NCI-H345 treated with DMSO at 0.1 percent for 48 hours (cell line): ENCODE measurements around the gene ADORA1.

Experiments
- DNase-seq: peaks from one replicate; lab custom pipeline; 2025; ENCODE audit not compliant: unreplicated experiment; lab: John Stamatoyannopoulos, UW

ADORA1 gene

DNA sequence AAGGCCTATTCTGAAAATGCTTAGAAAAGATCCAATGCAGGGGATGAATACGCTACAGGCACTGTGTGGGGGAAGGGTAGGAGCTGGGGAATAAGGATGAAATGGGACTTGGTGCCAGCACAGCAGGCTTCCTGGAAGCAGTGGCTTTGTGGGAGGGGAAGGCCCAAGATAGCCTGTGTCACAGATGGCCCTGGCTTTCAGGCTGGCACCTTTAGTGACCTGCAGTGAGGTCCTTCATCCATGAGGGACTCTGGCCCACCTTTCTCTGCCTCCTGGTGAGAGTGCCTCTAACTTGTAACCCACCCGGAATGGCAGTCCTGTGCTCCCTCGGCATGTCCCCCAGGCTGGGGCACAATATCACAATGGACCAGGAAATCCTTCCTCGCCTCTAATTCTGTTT, 58.1 kb downstream of the ADORA1 start:
- DNase-seq: no peak

DNA sequence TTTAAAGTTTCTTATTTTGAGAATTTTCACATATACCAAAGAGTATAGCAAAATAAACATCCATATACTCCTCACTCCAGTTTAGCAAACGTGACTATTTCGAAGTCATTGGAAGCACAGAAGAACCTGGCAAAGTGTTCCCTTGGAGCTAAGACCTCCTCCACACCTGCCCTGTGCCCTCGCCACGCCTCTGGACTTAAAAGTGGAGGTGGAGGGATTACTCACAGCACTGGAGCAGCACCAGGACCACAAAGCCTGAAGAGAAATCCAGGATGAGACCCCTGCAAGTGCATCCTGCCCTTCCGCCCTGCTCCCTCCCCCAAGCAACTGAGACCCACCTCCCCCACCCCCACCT, 58.5 kb downstream of the ADORA1 start:
- no peak for DNase-seq

DNA sequence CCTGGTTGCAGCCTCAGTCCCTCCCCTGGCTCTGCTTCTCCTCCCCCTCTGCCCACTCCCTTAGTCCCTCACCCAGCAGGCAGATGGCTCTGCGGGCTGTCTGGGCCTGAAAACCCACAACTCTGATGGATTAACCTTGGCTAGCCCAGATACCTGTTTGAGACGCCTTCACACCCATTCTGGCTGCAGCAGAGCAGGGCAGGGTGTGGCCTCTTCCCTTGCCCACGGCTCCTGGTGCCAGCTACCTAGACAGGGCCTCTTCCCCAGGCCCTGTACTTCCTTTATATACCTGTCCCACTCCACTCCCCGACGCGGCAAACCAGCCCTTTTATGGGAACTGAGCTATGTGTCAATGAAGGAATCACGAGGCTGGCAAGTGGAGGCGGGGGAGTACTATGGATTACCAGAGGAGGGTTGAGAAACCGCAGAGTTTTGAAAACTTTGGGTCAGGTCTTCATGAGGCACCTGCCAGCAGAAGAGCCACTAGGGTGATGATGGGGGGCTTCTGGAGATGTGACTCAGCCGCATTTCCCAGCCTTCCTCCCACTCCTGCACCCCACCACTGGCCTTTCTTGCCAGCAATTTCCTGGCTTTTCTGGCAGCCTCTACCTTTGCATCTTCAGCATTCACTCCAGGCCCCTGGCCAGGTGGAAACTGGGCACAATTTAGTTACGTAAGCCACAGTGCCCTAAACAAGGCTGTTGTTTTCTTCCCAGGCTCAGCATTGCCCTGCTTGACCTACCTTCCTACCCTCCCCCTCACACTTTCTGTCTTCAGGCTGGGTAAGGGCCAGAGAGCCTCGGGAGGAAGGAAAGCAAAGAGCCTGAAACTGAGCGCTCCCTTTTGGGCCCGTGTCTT, 59.1 kb downstream of the ADORA1 start, which contains the start of gene CHI3L1:
Gene CHI3L1, minus strand, starts transcription at position 259 of the 858 bp plus-strand sequence. Its CDS starts 81 bp downstream, at position 178.
- DNase-seq: no peak

DNA sequence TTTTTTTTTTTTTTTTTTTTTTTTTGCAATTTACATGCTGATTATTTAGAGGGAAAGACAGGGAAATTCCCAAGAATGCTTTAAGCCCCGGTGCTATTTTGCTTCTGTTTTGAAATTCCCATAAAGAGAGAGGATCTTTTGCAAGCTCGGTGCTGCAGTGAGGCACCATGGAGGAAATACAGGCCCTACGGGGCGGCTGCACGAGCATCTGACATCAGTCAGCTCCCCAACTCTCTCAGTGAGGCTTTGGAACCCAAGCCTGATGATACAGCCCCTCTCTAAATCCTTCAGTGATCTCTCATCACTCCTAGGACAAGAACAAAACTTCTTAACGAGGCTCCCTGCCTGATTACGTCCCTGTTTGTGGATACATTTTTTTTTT, 59.8 kb downstream of the ADORA1 start:
- no peak for DNase-seq

DNA sequence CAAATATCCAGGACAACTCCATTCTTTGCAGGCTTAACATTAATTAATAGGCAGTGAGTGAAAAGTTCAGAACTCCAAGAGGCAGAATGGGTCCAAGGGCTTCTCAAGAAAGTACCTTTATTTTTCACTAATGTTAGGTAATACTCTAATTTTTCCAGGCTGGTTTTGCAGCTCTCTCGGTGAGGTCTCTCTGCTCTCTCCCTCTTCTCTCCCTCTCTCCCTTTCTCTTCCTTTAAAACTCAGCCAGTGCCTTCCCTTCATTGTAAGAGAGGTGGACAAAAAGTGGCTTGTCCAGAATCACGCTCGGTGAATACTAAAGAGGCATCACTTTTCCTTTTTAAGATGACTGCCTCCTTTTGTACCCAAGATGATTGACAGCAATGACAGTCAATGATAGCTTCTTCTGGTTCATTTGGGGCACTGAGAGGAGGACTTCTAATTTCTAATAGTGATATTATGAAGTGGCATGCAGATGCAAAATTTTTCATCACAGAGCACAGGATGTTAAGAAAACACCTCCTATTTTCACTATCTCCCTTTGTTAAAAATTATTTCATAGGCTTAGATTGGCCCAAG, 60.3 kb downstream of the ADORA1 start:
- no peak for DNase-seq

DNA sequence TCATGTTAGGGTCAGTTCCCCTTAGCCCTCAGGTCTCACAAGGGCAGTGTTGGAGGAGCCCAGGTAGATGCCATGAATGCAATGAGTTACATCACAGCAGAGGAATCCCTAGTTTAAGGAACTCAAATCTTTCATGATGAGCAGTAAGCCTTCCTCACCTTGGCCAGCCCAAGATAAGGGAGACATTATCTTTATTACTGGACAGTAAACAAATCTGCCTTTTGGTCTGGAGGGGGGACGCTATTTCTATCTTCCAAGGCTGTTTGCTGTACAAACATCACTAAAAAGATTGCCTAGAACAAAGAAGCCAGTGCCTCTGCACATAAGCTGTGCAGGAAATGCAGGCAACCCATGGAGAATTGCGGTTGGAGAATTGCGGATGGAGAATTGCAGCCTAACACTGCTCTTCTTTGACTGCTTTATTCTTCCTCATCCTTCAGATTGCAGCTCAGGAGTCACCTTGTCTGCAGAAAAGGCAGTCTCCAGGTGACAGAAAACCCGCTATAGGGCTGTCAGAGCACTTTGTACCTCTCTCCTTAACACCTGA, 61.2 kb downstream of the ADORA1 start:
- DNase-seq: no peak

DNA sequence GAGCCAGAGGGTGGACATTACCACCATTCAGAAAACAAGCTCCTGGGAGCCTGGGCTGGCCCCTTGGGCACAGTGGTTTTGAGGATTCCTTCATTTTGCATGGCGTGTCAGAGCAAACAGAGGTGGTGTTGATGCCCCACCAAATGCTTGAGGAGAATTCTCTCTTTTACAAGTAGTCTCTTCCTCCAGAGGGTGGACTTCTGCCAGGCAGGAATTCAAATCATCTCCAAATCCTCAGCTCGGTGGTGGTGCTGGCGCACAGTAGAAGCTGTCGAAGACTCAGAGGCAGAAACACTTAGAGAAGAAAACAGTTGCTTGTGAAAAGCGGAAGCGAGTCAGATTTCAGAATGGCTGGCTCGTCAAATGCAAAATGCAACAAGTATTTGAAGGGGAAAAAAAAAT, 62.4 kb downstream of the ADORA1 start:
- no peak for DNase-seq

DNA sequence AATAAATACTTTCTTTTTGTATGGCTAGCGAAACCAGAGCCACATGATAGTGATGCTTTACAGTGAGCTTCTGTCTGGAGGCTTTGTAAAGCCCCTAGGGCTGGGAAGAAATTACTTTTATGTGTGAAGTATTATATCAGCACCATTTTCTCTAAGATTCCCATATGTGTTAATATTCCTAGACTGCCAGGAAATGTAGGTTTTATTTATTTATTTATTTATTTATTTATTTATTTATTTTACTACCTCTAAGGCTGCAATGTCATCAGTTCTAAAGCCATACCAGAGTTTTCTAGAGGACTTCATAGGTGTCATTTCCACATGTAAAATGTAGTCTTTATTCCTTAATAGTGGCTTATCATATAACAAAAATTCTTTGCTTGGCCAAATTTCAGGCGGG, 63.4 kb downstream of the ADORA1 start:
- no peak for DNase-seq

DNA sequence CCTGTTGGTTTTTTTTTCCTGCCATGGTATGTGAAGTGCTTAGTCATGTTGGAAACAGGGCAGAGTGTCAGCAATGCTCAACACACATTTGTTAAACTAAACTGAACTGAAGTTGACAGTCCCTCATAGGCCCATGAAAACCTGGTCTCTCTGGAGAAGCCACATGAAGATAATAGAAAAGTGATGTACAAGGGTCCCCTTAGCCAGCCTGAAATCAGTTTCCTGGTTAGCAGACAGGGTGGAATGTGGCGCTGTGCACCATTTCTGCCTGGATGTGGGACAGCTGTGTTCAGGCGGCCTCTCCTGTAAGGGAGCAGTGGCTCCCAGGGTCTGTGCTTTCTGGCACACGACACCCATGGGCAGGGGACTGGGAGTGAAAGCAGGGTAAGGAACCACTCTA, 68.8 kb downstream of the ADORA1 start:
- DNase-seq: no peak

DNA sequence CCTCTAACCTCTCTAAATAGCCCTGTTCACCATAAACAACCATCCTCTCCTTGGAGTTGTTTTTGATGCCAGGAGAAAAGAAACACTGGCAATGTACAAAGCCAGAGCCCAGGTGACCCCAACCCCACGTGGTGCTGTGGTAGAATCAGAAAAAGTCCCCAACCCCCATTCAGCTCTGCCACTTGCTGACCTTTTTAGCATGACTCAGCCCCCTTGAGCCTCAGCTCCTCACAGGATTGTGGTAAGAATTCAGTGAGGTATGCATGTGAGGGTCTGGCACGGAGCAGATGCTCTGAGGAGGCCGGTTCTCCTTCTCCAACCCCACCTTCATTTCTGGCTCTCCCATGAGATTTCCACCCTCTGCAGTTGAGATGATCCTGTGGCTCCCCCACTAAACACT, 70.1 kb downstream of the ADORA1 start:
- no peak for DNase-seq

DNA sequence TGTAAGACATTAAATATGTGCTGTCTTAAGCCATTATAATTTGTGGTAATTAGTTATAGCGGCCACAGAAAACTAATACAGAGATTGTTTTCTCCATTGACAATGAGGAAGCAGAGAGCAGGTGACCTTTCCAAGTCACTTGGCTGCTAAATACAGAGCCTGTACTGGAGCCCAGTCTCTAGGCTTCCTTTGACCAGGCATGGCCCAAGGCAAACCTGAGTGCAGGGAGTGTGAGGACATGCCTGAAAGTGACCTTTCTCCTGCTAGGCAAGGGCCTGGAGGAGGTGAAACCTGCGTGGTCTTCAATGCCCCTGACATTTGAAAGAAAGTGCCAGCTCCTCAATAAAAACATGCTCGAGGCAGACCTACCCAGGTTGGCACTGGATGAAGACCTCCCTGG, 71.5 kb downstream of the ADORA1 start:
- DNase-seq: no peak

DNA sequence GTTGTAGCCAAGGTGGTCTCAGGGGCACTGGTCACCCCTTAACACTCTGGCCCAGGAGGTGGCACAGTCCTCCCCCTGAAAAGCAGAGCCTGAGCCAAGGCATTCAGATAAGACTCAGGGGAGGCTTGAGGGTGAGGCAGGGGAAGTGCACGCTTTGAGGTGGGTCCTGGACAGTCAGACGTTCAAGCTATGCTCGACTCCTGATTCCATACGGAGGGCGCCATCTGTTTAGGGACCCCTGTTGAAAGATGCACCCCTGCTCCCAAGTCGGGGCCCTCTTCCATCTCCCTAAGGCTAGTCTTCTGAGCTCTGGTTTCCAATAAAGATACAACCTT, 71.9 kb downstream of the ADORA1 start:
- no peak for DNase-seq

DNA sequence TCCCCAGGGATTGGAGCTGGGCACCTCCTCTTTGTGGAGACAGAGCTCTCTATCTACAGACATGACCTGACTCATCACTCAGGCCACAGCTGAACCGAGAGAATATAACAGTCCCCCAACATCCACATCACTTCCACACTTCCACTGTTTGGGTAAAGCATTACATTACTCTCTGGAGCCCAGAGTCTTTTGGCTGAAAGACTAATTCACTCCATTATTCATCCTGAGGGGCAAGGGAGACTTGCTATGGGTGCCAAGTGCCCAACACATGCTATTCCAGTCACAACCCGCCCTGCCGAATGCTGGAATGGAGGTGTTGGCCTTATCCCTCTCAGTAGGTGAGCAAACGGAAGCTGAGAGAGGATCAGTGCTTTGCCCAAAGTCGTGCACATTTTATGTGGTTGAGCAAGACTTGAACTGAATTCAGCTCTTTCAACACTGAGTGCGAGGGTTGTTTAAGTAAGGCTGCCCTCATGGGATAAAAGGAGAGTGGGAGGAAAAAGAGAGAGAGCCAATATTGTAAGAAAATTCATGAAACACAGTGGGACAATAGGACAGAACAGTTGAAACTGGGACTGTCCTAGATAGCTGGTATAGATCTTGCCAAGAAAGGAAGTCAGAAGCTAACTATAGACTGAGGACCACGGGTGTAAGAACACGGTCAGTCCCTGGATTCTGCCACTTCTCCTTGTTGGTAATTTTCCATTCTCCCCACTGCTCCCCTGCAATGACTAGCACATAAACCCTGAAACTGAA, 72.5 kb downstream of the ADORA1 start:
- no peak for DNase-seq

DNA sequence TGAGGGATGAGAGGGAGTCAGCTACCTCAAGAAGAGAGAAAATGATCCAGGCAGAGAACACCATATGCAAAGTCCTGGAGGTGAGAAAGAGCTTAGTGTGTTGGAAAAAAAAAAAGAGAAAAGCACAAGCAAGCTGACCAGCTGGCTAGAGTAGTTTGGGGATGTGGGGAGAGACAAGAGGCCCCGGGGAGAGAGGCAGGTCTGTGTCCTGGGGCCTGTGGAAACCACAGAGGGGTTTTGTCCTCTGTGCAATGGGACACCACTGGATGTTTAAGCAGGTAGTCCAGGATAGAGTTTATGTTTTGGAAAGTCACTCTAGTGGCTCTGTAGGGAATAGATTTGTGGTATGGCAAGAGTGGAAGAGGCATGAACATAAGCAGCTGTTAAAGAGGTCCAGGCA, 73.4 kb downstream of the ADORA1 start:
- DNase-seq: no peak

DNA sequence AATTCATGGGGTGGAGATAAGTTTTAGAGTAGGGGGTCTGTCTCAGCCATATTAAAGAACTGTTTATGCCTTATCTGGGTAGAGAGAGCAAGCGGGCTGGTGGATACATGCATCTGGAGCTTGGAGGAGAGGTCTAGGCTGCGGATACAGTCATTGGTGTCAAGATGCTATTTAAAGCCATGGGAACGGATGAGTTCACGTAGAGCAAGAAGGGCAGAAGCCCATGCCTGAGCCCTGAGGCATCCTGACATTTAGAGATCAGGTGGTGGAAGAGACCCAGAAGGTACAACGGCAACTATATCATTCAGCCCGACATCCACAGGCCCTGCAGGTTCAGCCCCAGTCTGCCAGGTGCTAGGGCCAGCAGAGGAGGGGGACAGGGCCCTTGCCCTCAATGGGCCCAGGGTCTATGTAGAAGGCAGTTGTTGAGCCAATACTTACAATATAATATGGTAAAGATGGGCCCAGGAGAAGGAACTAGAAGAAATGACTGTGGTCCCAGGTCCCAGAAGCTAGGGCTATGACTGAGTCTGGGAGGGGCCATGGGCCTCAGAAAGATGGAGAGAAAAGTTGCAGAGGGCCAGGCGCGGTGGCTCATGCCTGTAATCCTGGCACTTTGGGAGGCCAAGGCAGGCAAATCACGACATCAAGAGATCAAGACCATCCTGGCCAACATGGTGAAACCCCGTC, 74.1 kb downstream of the ADORA1 start:
- no peak for DNase-seq

DNA sequence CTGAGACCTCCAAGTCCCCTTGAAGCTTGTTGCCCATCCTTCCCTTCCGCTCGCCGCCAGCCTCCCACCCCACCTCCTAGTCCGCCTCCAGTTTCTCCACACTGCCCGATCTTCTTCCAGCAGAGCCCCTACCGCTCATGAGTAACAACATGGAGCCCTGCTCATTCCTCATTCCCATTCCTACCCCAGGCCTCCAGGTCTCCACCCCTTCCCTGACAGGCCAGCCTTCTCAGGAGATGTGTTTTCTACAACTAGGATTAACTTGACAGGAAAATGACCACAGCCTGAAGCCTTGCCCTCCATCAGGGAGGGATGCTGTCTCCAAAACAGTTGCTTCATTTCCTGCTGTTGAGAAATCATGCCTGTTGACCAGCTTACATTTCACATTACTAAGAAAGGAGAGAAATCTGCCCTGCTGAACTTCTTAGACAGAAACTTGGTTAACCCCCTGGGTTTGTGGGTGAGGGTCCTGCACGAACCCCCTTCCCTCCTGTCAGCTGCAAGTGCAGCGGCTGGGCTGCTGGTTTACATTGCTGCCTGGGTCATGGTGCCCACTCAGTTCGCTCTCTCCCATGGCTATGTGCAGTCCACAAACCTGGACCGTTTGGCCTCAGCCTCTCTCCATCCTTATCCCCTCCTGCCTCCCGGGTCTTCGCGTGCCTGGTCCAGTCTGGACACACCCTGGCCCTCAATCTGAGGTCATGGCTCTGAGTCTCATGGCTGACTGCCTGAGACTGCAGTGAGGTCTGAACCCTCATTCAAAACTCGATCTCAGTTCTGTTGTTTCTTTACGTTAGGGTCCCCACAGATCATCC, 75.1 kb downstream of the ADORA1 start:
- DNase-seq: no peak

DNA sequence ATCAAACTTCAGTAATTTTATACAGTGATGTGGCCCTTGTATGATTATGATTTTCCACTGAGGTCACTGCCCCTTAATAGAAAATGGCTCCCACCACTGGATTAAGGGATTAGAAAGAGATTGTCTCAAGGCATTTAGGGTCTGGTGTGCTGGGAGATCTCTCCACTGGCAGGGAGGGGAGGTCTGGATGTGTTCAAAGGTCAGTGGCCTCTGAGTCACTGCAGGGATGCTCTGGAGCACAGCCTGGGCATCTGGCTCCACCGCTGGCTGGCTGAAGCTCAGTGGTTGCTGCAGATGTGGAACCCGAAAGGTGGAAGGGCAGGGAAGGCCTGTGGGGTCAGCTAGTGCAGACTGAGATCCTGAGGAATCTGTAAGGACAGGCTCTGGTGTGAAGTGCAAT, 77.2 kb downstream of the ADORA1 start:
- DNase-seq: no peak

DNA sequence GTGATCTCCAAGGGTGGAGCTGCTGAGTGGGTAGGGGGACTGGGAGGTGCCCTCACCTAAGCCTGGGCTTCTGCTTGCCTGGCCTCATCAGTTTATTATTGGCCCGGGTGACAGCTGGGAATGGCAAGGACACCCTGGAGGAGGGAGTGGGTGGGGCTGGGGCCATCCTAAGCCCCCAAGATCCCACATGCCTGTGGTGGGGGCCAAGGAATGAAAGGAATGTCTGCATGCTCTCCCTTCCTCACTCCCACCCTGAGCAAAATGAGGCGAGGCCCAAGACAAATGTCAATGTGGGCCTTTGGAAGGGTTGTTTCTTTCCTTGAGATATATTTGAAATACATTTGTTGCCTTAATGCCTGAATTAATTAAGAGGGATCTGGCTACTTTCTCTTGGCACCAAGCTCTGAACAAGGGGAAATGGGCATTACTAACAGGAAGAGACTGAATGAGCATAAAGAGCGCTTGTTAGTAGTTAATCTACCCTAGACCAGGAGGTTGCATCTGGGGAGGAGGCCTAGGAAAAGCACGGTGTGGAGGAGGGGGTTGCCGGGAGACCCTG, 78.7 kb downstream of the ADORA1 start:
- DNase-seq: no peak

DNA sequence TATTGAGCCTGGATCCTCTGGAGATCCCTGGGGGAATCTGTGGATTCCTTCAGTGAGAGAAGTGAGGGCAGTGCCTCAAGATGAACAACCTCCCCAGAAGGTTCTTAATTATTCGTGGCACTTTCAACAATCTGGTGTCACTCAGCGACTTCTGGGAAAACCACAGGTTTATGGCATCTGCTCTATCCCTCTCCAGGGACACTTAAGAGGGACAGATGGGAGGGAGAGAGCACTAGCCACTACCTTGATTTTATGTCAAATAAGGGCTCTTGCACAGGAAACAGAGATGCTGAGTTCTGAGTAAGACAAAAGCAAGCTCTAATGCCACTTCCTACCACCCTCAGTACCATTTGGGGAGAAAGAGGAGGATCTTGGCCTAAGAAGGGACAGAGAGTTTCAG, 80.2 kb downstream of the ADORA1 start:
- no peak for DNase-seq

DNA sequence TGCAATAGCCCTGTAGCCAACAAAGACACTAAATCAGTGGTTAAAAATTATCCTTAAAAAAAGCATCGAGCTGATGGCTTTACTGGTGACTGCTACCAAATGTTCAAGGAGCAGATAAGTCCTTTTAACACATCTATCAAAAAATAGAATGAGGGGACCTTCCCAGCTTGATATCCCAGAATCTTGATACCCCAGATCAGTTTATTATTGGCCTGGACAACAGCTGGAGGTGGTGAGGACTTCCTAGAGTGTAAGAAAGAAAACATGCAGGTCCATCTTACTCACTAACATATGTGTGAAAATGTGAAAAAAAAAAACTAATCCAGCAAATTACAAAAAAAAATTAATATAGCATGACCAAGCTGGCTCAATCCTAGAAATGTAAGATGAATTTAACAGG, 80.7 kb downstream of the ADORA1 start:
- no peak for DNase-seq
